Left hindlimb (tissue), 1 donor: Measurements from ENCODE around the gene ASMTL.
A peak's percentile ranks its signal among the peaks of the same experiment; 100 is the strongest.
"Not testable (repeated sequence)": the region's sequence is repeated elsewhere in the genome, so short reads cannot be mapped to it uniquely, and the experiment has no call there.

Experiments used
- DNase-seq: peaks from one replicate; pipeline ENCODE4 v3.0.0-alpha.2; 2018

ASMTL gene

DNA sequence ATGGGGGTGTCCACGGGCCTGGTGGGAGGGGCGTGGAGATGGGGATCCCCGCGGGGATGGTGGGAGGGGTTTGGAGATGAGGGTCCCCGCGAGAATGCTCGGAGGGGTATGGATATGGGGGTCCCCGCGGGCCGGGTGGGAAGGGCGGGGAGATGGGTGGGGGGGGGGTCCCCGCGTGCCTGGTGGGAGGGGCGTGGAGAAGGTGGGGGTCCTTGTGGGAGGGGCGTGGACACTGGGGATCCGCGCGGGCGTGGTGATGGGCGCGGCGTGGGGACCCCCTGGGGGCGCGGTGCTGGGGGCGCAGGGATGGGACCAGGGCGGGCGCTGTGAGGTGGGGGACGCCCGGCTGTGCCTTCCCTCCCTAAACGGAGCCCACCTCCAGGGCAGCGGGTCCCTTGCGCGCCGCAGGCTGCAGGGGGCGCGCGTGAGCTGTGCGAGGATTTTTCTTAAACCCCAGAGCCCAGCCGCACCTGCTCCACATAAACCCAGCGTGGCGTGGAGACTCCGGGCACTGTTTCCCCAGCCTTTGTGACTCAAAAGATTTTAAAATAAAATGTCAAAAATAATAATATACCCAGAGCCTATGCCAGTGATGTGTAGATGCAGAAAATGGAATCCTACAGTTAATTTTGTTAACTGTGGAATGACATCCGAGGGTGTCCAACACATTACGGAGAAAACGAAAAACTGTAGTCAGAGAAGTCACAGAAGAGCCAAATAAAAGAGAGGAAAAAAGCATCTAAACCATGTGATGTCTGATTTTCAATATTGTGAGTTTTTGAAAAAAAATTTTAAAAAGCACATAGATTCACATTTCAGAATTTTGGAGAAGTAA lies 1.5 kb upstream of the ASMTL start:
- peak; percentile 89 for DNase-seq

DNA sequence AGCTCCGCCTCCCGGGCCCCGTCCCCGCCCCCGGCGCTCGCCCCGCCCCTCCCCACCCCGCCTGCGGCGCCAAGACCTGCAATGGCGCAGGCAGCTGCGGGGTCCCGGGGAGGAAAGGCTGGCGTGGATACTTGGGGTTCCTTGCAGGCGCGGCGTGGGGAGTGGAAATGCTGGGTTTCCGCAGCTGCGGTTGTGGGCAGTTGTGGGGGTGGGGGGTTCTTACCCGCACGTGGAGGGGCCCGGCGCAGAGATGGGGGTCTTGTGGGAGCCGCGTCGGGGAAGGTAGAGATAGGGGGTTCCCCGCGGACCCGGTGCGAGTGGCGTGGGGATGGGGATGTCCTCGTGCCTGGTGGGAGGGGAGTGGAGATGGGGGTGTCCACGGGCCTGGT lies 680 bp upstream of the ASMTL start:
- no peak for DNase-seq

DNA sequence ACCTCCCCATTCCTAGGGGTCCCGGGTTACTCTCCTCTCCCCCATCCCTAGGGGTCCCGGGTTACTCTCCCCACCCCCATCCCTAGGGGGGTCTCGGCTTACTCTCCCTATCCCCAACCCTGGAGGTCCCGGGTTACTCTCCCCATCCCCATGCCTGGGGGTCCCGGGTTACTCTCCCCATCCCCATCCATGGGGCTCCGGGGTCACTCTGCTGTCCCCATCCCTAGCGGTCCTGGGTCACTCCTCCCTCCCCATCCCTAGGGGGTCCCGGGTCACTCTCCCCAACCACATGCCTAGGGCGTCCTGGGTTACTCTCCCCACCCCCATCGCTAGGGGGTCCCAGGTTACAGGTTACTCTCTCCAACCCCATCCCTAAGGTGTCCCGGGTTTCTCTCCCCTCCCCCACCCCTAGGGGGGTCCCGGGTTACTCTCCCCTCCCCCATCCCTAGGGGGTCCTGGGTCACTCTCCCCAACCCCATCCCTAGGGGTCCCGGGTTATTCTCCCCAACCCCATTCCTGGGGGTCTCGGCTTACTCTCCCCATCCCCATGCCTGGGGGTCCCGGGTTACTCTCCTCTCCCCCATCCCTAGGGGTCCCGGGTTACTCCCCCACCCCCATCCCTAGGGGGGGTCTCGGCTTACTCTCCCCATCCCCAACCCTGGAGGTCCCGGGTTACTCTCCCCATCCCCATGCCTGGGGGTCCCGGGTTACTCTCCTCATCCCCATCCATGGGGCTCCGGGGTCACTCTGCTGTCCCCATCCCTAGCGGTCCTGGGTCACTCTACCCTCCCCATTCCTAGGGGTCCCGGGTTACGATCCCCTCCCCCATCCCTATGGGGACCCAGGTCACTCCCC lies 821 bp downstream of the ASMTL start:
- DNase-seq = peak; percentile 68

DNA sequence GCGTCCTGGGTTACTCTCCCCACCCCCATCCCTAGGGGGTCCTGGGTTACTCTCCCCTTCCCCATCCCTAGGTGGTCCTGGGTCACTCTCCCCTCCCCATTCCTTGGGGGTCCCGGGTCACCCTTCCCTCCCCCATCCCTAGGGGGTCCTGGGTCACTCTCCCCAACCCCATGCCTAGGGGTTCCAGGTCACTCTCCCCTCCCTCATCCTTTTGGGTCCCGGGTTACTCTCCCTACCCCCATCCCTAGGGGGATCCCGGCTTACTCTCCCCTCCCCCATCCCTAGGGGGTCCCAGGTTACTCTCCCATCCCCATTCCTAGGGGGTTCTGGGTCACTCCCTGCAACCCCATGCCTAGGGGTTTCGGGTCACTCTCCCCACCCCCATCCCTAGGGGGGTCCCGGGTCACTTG lies 1.5 kb downstream of the ASMTL start:
- peak; percentile 66 for DNase-seq

DNA sequence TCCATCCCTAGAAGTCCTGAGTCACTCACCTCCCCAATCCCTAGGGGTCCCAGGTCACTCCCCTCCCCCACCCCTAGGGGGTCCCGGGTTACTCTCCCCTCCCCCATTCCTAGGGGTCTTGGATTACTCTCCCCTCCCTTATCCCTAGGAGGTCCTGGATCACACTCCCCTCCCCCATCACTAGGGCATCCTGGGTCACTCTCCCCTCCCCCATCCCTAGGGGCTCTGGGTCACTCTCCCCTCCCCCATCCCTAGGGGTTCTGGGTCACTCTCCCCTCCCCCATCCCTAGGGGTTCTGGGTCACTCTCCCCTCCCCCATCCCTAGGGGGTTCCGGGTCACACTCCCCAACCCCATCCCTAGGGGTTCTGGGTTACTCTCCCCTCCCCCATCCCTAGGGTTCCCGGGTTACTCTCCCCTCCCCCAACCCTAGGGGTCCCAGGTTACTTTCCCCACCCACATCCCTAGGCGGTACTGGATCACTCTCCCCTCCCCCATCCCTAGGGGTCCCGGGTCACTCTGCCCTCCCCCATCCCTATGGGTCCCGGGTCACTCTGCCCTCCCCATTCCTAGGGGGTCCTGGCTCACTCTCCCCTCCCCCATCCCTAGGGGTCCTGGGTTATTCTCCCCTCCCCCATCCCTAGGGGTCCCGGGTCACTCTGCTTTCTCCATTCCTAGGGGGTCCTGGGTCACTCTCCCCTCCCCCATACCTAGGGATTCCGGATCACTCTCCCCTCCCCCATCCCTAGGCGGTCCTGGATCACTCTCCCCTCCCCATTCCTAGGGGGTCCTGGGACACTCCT lies 2.1 kb downstream of the ASMTL start:
- DNase-seq = peak; percentile 49

DNA sequence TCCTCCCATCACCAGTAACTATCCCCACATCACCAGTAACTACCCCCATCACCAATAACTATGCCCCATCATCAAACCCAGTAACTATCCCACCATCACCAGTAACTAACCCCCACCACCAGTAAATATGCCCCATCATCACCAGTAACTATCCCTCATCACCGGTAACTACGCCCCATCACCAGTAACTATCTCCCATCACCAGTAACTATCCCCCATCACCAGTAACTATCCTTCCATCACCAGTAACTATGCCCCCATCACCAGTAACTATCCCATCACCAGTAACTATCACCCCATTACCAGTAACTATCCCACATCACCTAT lies 2.9 kb downstream of the ASMTL start:
- no peak for DNase-seq

DNA sequence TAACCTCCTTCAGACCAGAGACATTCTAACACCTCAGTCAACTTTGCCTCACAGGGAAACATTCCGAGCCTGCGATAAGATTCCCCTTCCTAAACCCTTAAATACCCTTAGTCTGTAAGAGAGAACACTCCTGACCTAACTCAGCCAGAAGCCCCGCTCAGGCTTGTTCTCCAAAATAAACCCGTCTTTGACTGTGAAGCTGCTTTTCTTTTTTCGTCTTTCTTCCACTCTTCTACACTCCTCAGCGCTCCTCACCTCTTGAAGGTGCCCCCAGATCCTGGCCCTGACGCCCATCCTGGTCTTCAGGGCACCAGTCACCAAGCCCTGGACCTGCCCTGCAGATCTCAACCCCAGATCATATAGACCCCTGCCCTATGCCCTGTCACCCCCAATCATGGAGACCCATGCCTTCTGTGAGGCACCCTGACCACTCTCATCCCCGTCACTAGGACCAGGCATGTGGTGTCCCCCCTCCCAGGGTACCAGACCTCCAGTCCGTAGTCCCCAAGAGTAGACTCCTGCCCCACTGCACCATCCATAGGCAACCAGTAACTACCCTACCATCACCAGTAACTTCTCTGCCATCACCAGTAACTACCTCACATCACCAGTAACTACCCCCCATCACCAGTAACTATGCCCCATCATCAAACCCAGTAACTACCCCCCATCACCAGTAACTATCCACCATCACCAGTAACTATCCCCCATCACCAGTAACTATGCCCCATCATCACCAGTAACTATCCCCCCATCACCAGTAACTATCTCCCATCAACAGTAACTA lies 3.5 kb downstream of the ASMTL start:
- DNase-seq = no peak

DNA sequence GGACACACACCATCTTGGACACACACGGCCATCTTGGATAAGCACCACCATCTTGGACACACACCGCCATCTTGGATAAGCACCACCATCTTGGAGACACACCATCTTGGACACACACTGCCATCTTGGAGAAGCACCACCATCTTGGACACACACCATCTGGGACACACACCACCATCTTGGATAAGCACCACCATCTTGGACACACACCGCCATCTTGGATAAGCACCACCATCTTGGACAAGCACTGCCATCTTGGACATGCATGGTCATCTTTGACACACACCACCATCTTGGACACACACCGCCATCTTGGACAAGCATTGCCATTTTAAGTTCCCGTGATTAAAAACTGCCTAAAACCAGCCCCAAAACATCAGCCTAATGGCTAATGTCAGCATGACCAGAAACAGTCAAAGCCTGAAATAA lies 4.1 kb downstream of the ASMTL start:
- not testable (repeated sequence) for DNase-seq

DNA sequence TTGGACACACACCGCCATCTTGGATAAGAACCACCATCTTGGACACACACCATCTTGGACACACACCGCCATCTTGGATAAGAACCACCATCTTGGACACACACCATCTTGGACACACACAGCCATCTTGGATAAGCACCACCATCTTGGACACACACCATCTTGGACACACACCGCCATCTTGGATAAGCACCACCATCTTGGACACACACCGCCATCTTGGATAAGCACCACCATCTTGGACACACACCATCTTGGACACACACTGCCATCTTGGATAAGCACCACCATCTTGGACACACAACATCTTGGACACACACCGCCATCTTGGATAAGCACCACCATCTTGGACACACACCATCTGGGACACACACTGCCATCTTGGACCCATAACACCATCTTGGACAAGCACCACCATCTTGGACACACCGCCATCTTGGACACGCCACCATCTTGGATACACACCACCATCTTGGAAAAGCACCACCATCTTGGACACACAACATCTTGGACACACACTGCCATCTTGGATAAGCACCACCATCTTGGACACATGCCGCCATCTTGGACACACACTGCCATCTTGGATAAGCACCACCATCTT lies 4.6 kb downstream of the ASMTL start:
- not testable (repeated sequence) for DNase-seq

DNA sequence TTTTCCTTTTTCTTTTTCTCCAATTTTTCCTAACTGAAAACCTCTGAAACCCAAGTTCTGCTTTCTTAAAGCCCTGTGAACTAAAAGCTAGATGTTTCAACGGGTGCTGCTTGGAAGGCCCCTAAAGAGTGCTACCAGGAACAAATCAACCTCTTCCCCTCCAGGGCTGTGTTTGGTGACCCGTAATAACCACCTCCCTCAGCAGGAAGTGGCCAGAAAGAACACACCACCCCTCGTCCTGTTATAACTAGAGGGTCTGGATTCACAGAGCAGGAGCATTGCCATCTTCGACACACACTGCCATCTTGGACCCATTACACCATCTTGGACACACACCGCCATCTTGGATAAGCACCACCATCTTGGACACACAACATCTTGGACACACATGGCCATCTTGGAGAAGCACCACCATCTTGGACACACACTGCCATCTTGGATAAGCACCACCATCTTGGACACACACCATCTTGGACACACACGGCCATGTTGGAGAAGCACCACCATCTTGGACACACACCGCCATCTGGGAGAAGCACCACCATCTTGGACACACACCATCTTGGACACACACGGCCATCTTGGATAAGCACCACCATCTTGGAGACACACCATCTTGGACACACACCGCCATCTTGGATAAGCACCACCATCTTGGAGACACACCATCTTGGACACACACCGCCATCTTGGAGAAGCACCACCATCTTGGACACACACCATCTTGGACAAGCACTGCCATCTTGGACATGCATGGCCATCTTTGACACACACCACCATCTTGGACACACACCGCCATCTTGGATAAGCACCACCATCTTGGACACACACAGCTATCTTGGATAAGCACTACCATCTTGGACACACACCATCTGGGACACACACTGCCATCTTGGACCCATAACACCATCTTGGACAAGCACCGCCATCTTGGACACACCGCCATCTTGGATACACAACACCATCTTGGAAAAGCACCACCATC lies 5.4 kb downstream of the ASMTL start:
- DNase-seq = not testable (repeated sequence)

DNA sequence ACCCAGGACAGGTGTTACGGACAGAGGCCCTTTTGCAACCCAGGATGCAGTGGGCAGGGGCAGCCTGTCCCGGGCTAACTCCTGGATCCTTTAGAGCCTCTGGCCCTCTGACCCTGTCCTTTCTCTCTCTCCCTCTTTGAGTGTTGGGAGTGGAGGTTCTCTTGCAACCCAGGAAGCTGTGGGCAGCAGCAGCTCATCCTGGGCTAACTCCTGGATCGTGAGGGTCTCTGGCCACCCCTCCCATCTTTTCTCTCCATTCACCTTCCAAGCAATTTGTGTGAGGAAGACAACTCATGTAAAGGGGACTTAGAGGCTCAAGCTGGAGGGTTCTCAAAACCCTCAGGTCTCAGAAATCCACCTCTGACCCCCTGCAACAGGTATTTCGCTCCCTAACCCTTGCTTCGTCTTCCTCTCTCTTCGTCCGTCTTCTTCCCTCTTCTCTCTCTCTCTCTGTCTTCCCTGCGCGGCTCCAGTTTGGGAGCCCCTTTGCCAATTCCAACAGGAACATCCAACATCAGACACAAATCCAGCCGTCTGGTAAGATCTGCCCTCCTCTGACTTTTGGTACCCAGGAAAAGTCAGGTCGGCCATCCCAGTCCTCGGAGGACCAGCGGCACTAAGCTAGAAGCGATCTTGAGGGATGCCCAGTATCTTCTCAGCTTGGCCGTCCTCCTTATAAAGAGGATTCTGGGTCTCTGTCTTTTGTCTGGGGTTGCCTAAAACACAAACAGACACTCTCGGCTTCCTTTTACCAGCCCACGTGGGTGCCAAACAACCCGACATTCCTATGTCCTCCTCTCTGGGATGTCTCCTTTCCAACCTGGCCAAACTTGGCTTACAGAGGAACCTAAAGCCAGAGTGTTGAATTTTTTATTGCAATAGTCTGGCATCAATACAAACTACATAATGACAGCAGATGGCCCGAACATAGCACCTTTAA lies 7.9 kb downstream of the ASMTL start:
- no peak for DNase-seq

DNA sequence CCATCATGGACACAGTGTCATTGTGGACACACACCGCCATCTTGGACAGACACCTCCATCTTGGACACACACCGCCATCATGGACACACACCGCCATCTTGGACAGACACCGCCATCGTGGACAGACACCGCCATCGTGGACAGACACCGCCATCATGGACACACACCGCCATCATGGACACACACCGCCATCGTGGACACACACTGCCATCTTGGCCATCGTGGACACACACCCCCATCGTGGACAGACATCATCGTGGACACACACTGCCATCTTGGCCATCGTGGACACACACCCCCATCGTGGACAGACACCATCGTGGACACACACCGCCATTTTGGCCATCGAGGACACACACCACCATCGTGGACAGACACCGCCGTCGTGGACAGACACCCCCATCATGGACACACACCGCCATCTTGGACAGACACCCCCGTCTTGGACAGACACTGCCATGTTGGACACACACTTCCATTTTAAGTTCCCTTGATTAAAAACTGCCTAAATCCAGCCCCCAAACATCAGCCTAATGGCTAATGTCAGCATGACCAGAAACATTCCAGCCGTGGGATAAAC lies 9.1 kb downstream of the ASMTL start:
- no peak for DNase-seq

DNA sequence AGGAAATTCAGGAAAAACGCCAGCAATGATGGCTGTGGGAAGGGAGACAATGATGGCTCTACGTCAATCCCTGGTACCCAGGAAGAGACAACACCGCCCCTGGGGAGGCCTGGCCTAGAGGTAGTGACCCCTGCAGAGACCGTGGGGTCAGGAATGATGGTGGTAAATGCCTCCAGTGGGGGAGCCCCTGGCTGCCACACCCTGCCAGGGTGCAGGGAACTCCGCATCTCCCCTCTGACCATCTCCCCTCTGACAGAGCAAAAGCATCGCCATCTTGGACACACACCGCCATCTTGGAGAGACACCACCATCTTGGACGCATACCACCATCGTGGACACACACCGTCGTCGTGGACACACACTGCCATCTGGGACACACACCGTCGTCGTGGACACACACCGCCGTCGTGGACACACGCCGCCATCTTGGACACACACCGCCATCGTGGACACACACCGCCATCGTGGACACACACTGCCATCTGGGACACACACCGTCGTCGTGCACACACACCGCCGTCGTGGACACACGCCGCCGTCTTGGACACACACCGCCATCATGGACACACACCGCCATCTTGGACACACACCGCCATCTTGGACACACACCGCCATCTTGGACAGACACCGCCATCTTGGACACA lies 9.9 kb downstream of the ASMTL start:
- no peak for DNase-seq

DNA sequence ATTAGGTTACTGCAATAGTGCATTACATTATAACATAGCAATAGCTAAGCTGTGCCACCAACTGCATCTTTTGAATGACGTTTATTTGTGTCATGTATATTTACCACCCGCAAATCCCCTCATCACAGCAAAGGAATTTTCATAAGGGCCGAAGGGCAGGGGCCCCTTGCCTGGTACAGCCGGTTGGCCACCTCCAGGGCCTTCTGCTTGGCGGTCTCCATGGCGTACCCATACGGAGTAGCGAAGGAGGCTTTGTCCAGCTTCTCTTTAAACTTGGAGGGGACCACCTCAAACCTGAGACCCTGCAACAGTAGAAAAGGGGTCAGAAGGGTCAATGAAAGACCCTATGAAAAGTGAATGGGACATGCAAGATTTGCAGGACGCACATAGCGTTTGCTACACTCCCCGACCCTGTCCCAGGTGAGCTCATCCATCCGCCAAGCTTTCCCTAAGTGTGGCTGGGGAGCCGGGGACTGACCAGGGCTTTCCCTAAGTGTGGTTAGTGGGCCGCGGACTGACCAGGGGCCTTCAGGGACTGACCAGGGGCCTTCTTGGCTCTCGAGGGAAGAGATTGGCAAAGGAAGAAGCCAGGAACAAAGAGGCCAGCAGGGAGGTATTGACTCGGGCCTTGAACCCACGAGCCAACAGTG lies 10.6 kb downstream of the ASMTL start:
- no peak for DNase-seq

DNA sequence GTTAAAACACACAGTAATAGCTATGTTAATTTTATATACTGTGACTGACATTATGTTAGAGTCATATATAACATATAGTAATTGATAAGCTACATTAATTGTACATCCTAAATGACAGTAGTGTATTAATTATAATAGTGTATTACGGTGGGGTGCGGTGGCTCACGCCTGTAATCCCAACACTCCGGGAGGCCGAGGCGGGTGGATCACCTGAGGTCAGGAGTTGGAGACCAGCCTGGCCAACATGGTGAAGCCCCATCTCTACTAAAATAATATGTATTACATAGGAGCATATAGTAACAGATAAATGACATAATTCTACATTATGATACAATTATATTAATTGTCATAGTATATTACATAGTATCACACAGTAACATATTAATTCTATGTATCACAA lies 12.2 kb downstream of the ASMTL start:
- DNase-seq = no peak

DNA sequence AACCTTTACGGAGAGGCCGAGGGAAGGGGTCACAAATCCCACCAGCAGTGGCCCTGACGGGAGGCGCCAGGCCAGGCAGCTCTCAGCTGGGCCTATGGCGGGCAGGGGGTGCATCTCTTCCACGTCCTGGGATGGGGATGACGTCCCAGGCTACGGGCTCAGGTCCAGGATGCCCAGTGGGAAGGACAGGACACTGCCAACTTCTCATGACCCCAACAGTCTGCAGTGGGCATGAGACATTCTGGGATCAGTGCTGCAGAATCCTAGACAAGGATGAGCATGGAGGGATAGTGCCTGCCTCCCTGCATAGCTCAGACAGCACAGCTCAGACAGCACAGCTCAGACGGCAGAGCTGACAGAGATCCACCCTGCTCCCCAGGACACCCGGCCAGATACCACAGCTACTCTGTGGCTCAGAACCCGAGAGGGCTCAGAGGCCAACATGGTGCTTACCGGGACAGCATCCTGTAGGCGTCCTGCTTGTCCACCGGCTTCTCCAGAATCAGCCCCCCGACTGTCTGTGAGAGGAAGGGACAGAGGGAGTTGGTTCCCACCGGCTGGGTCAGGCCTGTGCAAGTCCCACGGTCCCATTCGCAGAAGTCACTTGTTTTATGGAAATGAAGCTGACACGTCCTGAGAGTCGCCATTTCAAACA lies 17.3 kb downstream of the ASMTL start:
- DNase-seq = no peak

DNA sequence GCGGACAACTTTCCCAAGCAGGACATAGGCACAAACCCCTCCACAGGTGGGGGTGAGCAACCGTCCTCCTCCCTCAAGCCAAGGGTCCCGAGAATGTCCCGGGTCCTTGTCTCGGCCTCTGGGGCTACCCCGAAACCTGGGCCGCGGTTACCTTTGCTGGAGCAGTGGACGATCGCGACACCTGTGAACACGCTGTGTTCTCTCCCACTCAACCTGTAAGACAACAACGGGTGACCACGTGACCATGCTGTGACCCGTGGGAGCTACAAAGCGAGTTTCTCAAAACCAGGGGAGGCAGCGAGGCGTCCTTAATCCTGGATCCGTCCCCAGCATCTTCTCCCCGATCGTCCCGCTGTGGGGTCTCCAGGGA lies 17.9 kb downstream of the ASMTL start:
- no peak for DNase-seq
